Heart left ventricle (tissue), 16 donors: ENCODE data around the gene CMIP. TPM values are rescaled to one million over a fixed set of nuclear protein-coding genes. Genes with fewer than 3 reads are reported as not detected.

Experiments
- ATAC-seq, 4 donors: fragments of 200-7000 bp; cut with Tn5 transposase; one replicate each; pipeline ENCODE4 v1.9.1; 2020 to 2022; ENCODE audit warnings: moderate library complexity in 4 of 4, mild to moderate bottlenecking in 3 of 4, moderate number of reproducible peaks in 1 of 4
- DNase-seq, 5 donors: peaks; one replicate each; pipeline ENCODE4 v3.0.0-alpha.2; 2020
- H3K27ac ChIP-seq, 12 donors: fragments of 200-600 bp; sonication (generic) in 4 of 12; one replicate each; pipeline versions ENCODE4 v1.5.0 to v1.8.0; 2016 to 2022; ENCODE audit warnings: mild to moderate bottlenecking in 2 of 12
- H3K27me3 ChIP-seq, 9 donors: fragments of 200-600 bp; sonication (generic) in 2 of 9; one replicate each; pipeline versions ENCODE4 v1.5.1 to v1.8.0; 2016 to 2022; ENCODE audit warnings: mild to moderate bottlenecking in 3 of 9
- H3K36me3 ChIP-seq, 9 donors: fragments of 200-600 bp; sonication (generic) in 2 of 9; one replicate each; pipeline versions ENCODE4 v1.5.0 to v1.8.0; 2018 to 2022; ENCODE audit warnings: mild to moderate bottlenecking in 2 of 9
- H3K4me1 ChIP-seq, 12 donors: fragments of 200-600 bp; sonication (generic) in 4 of 12; one replicate each; pipeline versions ENCODE4 v1.5.0 to v1.8.0; 2016 to 2022; ENCODE audit warnings: mild to moderate bottlenecking in 3 of 12
- H3K4me3 ChIP-seq, 12 donors: fragments of 200-600 bp; sonication (generic) in 4 of 12; one replicate each; pipeline versions ENCODE4 v1.5.0 to v1.8.0; 2017 to 2022; ENCODE audit warnings: mild to moderate bottlenecking in 9 of 12, moderate library complexity in 4 of 12
- H3K9me3 ChIP-seq, 12 donors: fragments of 200-600 bp; sonication (generic) in 4 of 12; one replicate each; pipeline versions ENCODE4 v1.5.0 to v1.8.0; 2016 to 2022; ENCODE audit warnings: mild to moderate bottlenecking in 1 of 12
- CTCF ChIP-seq, 12 donors: fragments of 200-600 bp; sonication (generic) in 4 of 12; IDR thresholded peaks; one replicate each; pipeline versions ENCODE4 v1.5.0 to v1.8.0; 2018 to 2022; ENCODE audit warnings: antibody characterized with exemption in 12 of 12, mild to moderate bottlenecking in 5 of 12
- POLR2A ChIP-seq, 2 donors: fragments of 450-650 bp; IDR thresholded peaks; one replicate each; pipeline ENCODE4 v1.6.1; 2017; ENCODE audit warnings: antibody characterized with exemption in 2 of 2, mild to moderate bottlenecking in 2 of 2, moderate library complexity in 2 of 2
- WGBS, 4 donors: extraction: QIAGEN DNeasy Blood & Tissue Kit in 2 of 4; methylation state at CpG; one replicate each; pipeline versions ENCODE4 v1.1.5 to v1.1.7; 2013 to 2018; 5-methylcytosine and 5-hydroxymethylcytosine counted together
- intact Hi-C, 10 donors: fragments of 100-400 bp; cut with DNase I; formaldehyde crosslinking; loops; one replicate each; pipeline versions ENCODE4 v1.11.1 to v1.14.2; 2022
- polyA plus RNA-seq, 2 donors: library from polyadenylated mRNA; stranded (reverse); fragments of 200-250 nt; gene quantifications; one replicate each; pipeline ENCODE4 v1.2.3, GENCODE V29; 2013
- total RNA-seq, 9 donors: library from RNA; depleted of rRNA in 2 of 9; stranded (reverse); fragments of >200 nt in 2 of 9; fragmentation: NEBNext Ultra II Directional in 3 of 9; extraction: Animal tissue kit (Norgen Biotek cat#: 25700) in 3 of 9; gene quantifications; one replicate each; pipeline versions ENCODE4 v1.1.0 to v1.2.4, GENCODE V29; 2016 to 2023
- donor health status: ischemic (EF 13 %, LVEDD 7.1; RV severe dilation, severe dysfunction).
- donor health status: healthy with polysubstance abuse.
- donor health status: DM: no; HTN: yes; CAD: no.
- donor health status: DM: no; HTN: no; CAD: no.
- donor health status: ischemic (EF 25% LVEDD 6.9; RV normal size, moderate dysfunction).
- donor health status: ischemic (EF 25% LVEDD 5.7; RV mildly dilated, moderate dysfunction).
- donor health status: healthy.
- donor health status: DM: yes; HTN: yes; CAD: no.
- donor health status: ischemic (EF 35%, LVEDD 5.7; RV mildly dilated, moderate dysfunction).
- donor health status: nonischemic (EF 11% LVEDD 7.7; RV severe dilation, severe dysfunction).
- donor health status: DM: yes; HTN: yes; CAD: no.
- donor health status: PGD.
- donor health status: ischemic (EF 29% LVEDD 5.4; RV normal size, mild dysfunction).
- donor health status: nonischemic (EF 23%, LVEDD 6.1; RV moderate dilation, normal function).

Gene CMIP
- total and polyA plus RNA-seq, 11 donors, result 4.1 to 48.8 (median 10.6) TPM

- Histone ChIP-seq H3K27me3 (no peaks in the 10 kb centered on the region), H3K9me3 (no peaks in the 10 kb centered on the region), H3K36me3 (peaks cover 0 to 1% (median 0%) of the 10 kb centered on the region in 9 donors), H3K4me3 (no peak overlapping the region), H3K4me1 (peaks cover 0 to 34% (median 11%) of the 10 kb centered on the region in 12 donors), H3K27ac (peak overlapping the region in 1 of 12 donors; percentile 2)
- ATAC-seq, result no peak
- 87 to 91% (median 89%) methylated on average over 13 of the region's 13 CpGs for WGBS, 4 donors
- TF ChIP-seq POLR2A (IDR thresholded peaks at IDR 0.05) (no peak), CTCF (IDR thresholded peaks at IDR 0.05) (no peak)
- intact Hi-C loops, result no loop called here
- DNase-seq, result peak in 1 of 5 donors; percentile 35
Measured at GRCh38 chr16:81602256-81602776, 157.7 kb downstream of the CMIP start.

GRCh38 chr16:81602792-81603191, 158.2 kb downstream of the CMIP start:
- Histone ChIP-seq H3K4me3 (no peak overlapping the region), H3K4me1 (peaks cover 0 to 34% (median 11%) of the 10 kb centered on the region in 12 donors), H3K27ac (peak overlapping the region in 1 of 12 donors; percentile 2), H3K36me3 (peaks cover 0 to 6% (median 0%) of the 10 kb centered on the region in 9 donors), H3K27me3 (no peaks in the 10 kb centered on the region), H3K9me3 (no peaks in the 10 kb centered on the region)
- DNase-seq, result no peak
- TF ChIP-seq CTCF (IDR thresholded peaks at IDR 0.05) (no peak), POLR2A (IDR thresholded peaks at IDR 0.05) (no peak)
- no peak for ATAC-seq
- WGBS, 4 donors, result 80 to 88% (median 85%) methylated on average over 11 of the region's 11 CpGs
- intact Hi-C loops, result no loop called here

GRCh38 chr16:81604960-81605383, 160.4 kb downstream of the CMIP start:
- Histone ChIP-seq H3K4me1 (peaks cover 0 to 43% (median 23%) of the 10 kb centered on the region in 12 donors), H3K36me3 (peaks cover 0 to 17% (median 0%) of the 10 kb centered on the region in 9 donors), H3K27ac (no peak overlapping the region), H3K9me3 (no peaks in the 10 kb centered on the region), H3K4me3 (no peak overlapping the region), H3K27me3 (no peaks in the 10 kb centered on the region)
- peak in 1 of 5 donors; percentile 15 for DNase-seq
- peak in 1 of 4 donors; percentile 40 for ATAC-seq
- intact Hi-C loops, result no loop called here
- 90 to 98% (median 95%) methylated on average over 8 of the region's 8 CpGs for WGBS, 4 donors
- TF ChIP-seq POLR2A (IDR thresholded peaks at IDR 0.05), result no peak
- TF ChIP-seq CTCF (IDR thresholded peaks at IDR 0.05), result no peak

- no peak overlapping the region for H3K4me3 ChIP-seq
- DNase-seq, result no peak
- ATAC-seq, result no peak
- no peaks in the 10 kb centered on the region for H3K27me3 ChIP-seq
- intact Hi-C loops, result no loop called here
- H3K36me3 ChIP-seq, result peaks cover 0 to 17% (median 0%) of the 10 kb centered on the region in 9 donors
- no peak overlapping the region for H3K27ac ChIP-seq
- peaks cover 0 to 44% (median 27%) of the 10 kb centered on the region in 12 donors for H3K4me1 ChIP-seq
- 95 to 100% (median 97%) methylated on average over 4 of the region's 4 CpGs for WGBS, 4 donors
- H3K9me3 ChIP-seq, result no peaks in the 10 kb centered on the region
- TF ChIP-seq CTCF (IDR thresholded peaks at IDR 0.05) (no peak), POLR2A (IDR thresholded peaks at IDR 0.05) (no peak)
Measured at GRCh38 chr16:81606039-81606438, 161.4 kb downstream of the CMIP start.
